HL-60 (cell line): ENCODE data around the gene WDR7.

ENCODE experiments used
- CTCF ChIP-seq: IDR thresholded peaks from one replicate; pipeline ENCODE4 v1.5.1; 2011; ENCODE audit warnings: low read length, control low read depth, inconsistent platforms; ENCODE audit not compliant: insufficient read depth
- GABPA ChIP-seq: IDR thresholded peaks from 2 replicates; pipeline ENCODE4 v1.6.1; 2012; ENCODE audit warnings: low read depth
- POLR2AphosphoS5 ChIP-seq: IDR thresholded peaks from 2 replicates; pipeline ENCODE4 v1.6.1; 2012; ENCODE audit warnings: low read depth
- REST ChIP-seq: IDR thresholded peaks from 2 replicates; pipeline ENCODE4 v1.6.1; 2012; ENCODE audit warnings: low read depth; ENCODE audit not compliant: insufficient replicate concordance
- SPI1 ChIP-seq: IDR thresholded peaks from 2 replicates; pipeline ENCODE4 v1.6.1; 2012; ENCODE audit warnings: low read depth, mild to moderate bottlenecking, borderline replicate concordance

GRCh38 chr18:56927786-56928185 lies 276.6 kb downstream of the WDR7 start:
- TF ChIP-seq CTCF: no peak
- no peak for TF ChIP-seq GABPA
- no peak for TF ChIP-seq REST
- TF ChIP-seq POLR2AphosphoS5: no peak
- TF ChIP-seq SPI1: no peak
